Mucosa of descending colon (tissue), 3 donors: Measurements from ENCODE around the gene PDE4B. TPM values are rescaled to one million over a fixed set of nuclear protein-coding genes. Genes with fewer than 3 reads are reported as not detected.
A peak's percentile ranks its signal among the peaks of the same experiment; 100 is the strongest.

Experiments used
- ATAC-seq: fragments of 200-7000 bp; cut with Tn5 transposase; one replicate; pipeline ENCODE4 v1.9.1; 2020; ENCODE audit warnings: mild to moderate bottlenecking, moderate library complexity
- DNase-seq, 3 donors: peaks; one replicate each; pipeline ENCODE4 v3.0.0-alpha.2; 2020
- H3K36me3 ChIP-seq: fragments of 200-600 bp; one replicate; pipeline ENCODE4 v1.8.0; 2021; ENCODE audit warnings: low read depth, mild to moderate bottlenecking
- H3K4me1 ChIP-seq: fragments of 200-600 bp; one replicate; pipeline ENCODE4 v1.8.0; 2021; ENCODE audit warnings: low read depth, mild to moderate bottlenecking
- H3K4me3 ChIP-seq: fragments of 200-600 bp; one replicate; pipeline ENCODE4 v1.8.0; 2021; ENCODE audit warnings: mild to moderate bottlenecking
- H3K9me3 ChIP-seq: fragments of 200-600 bp; one replicate; pipeline ENCODE4 v1.8.0; 2021; ENCODE audit warnings: mild to moderate bottlenecking
- CTCF ChIP-seq: fragments of 200-600 bp; IDR thresholded peaks from one replicate; pipeline ENCODE4 v1.8.0; 2022; ENCODE audit warnings: antibody characterized with exemption, mild to moderate bottlenecking
- intact Hi-C, 2 donors: fragments of 100-400 bp; cut with DNase I in 1 of 2; cut with micrococcal nuclease in 1 of 2; formaldehyde crosslinking; loops; one replicate each; pipeline versions ENCODE4 v1.11.0 to v1.11.1; 2022; cut with DNase I, micrococcal nuclease
- total RNA-seq, 3 donors: library from RNA; stranded (reverse); fragmentation: NEBNext Ultra II Directional in 2 of 3; extraction: Animal tissue kit (Norgen Biotek cat#: 25700) in 2 of 3; gene quantifications; one replicate each; pipeline versions ENCODE4 v1.2.1 to v1.2.4, GENCODE V29; 2021 to 2023
- donor health status: DM: no; HTN: no; CAD: no; lungs with moderate emphysema.
- donor health status: DM: no; HTN: no; CAD: no.
- donor health status: DM: no; HTN: yes; CAD: no.

The PDE4B gene
- total RNA-seq, 3 donors from 2014 or later = 3.4 to 6.6 (median 4.9) TPM

GRCh38 chr1:66357021-66357420 is 564.3 kb downstream of the PDE4B start:
- no peaks in the 10 kb centered on the region for H3K36me3 ChIP-seq
- no peak for TF ChIP-seq CTCF
- H3K9me3 ChIP-seq = no peaks in the 10 kb centered on the region
- intact Hi-C loops = no loop called here
- ATAC-seq = no peak
- no peak overlapping the region for H3K4me3 ChIP-seq
- H3K4me1 ChIP-seq = peaks cover 11% of the 10 kb centered on the region
- no peak for DNase-seq

- intact Hi-C loops = no loop called here
- no peaks in the 10 kb centered on the region for H3K9me3 ChIP-seq
- H3K36me3 ChIP-seq = no peaks in the 10 kb centered on the region
- peaks cover 5% of the 10 kb centered on the region for H3K4me1 ChIP-seq
- DNase-seq = no peak
- ATAC-seq = peak; percentile 51
- no peak for TF ChIP-seq CTCF
- no peak overlapping the region for H3K4me3 ChIP-seq
Measured at GRCh38 chr1:66357478-66358197, 564.9 kb downstream of the PDE4B start.

GRCh38 chr1:66359269-66359668 is 566.6 kb downstream of the PDE4B start:
- Histone ChIP-seq H3K36me3 (no peaks in the 10 kb centered on the region), H3K4me3 (no peak overlapping the region), H3K9me3 (no peaks in the 10 kb centered on the region), H3K4me1 (no peaks in the 10 kb centered on the region)
- intact Hi-C loops = no loop called here
- no peak for TF ChIP-seq CTCF
- ATAC-seq = peak; percentile 13
- DNase-seq = no peak

- H3K4me1 ChIP-seq = no peaks in the 10 kb centered on the region
- H3K9me3 ChIP-seq = no peaks in the 10 kb centered on the region
- intact Hi-C loops = no loop called here
- no peak overlapping the region for H3K4me3 ChIP-seq
- no peaks in the 10 kb centered on the region for H3K36me3 ChIP-seq
- DNase-seq (no peak), ATAC-seq (no peak)
- TF ChIP-seq CTCF = no peak
Measured at GRCh38 chr1:66359815-66360214, 567.1 kb downstream of the PDE4B start.

- Histone ChIP-seq H3K36me3 (no peaks in the 10 kb centered on the region), H3K4me3 (no peak overlapping the region), H3K4me1 (no peaks in the 10 kb centered on the region), H3K9me3 (no peaks in the 10 kb centered on the region)
- DNase-seq (no peak), ATAC-seq (no peak)
- TF ChIP-seq CTCF = no peak
- intact Hi-C loops = no loop called here
Measured at GRCh38 chr1:66360285-66360724, 567.6 kb downstream of the PDE4B start.
